Fibroblast of mammary gland (primary cell): ENCODE measurements around the gene PLEKHG4B.
"Not testable (repeated sequence)": the region's sequence is repeated elsewhere in the genome, so short reads cannot be mapped to it uniquely, and the experiment has no call there.

Experiments used
- DNase-seq: peaks from one replicate; pipeline ENCODE4 v3.0.0-alpha.2; 2010; ENCODE audit warnings: low read depth
- H3K4me3 ChIP-seq: 2 replicates; pipeline ENCODE4 v1.5.1; 2011; ENCODE audit warnings: low read depth, mild to moderate bottlenecking, low read length, moderate library complexity; ENCODE audit not compliant: control insufficient read depth
- CTCF ChIP-seq: conservative IDR thresholded peaks from 2 replicates; pipeline ENCODE4 v1.5.1; 2011; ENCODE audit warnings: low read depth, low read length, inconsistent platforms; ENCODE audit not compliant: control insufficient read depth, insufficient read depth

PLEKHG4B gene

DNA sequence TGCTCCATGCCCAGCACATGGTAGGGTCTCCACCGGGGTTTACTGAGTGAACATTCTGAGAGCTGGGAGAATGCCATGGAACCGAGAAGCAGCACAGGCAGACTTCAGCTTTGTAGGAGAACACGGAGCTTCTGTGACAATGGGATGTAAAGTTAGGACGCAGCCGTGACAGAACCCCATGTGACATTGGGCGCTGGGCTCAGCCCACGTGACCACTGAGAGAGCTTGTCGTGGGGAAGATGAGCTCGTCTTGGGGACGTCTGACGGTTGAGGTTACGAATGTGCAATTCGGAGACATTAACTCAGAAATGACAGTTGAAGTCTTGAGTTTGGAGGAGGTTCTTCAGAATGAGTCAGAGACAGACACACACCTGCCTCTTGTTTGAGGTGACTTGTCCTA is 139.7 kb downstream of the PLEKHG4B start:
- no peak overlapping the region for H3K4me3 ChIP-seq
- no peak for DNase-seq
- no peak for TF ChIP-seq CTCF

GRCh38 chr5:233426-233825 is 141.5 kb downstream of the PLEKHG4B start:
- DNase-seq, H3K4me3 ChIP-seq: not testable (repeated sequence)

- TF ChIP-seq CTCF: no peak
- DNase-seq: no peak
- H3K4me3 ChIP-seq: no peak overlapping the region
These were observed 142.5 kb downstream of the PLEKHG4B start for GRCh38 chr5:234450-234849.

DNA sequence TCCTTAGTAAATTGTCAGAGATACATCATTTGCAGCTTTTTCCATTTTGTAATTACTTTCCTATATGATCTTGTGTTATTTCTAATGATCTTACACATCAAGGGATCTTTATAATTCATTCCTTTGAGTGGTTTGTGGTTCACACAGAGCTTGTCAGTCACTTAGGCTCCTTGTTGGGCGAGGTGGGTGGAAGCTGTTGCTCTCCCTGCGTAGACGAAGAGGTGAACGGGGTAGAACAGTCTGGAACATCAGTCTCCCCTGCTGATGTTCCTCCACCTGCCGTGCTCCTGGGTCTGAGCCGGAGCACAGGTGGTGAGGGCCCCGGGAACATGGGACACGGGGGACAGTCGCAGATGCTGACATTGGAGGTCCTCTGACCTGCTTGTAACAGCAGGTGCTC is 143.6 kb downstream of the PLEKHG4B start:
- not testable (repeated sequence) for DNase-seq, H3K4me3 ChIP-seq

- not testable (repeated sequence) for DNase-seq, H3K4me3 ChIP-seq
These were observed 146.0 kb downstream of the PLEKHG4B start for GRCh38 chr5:237931-238330.
